A673 (cell line): ENCODE data around the gene CDKAL1. TPM values are rescaled to one million over a fixed set of nuclear protein-coding genes. Genes with fewer than 3 reads are reported as not detected.

ENCODE experiments used
- BruUV-seq: library from RNA; stranded (reverse); fragments of 400-500 nt; replicated peaks from 2 replicates; lab custom pipeline; 2021; lab: Mats Ljungman, UMichigan
- CTCF ChIA-PET: fragments of 300-600 bp; sonication (Branson Sonifier 250); formaldehyde crosslinking; loops from one replicate; lab custom pipeline; 2022; ENCODE audit warnings: antibody characterized with exemption; lab: Charles Lee
- POLR2A ChIA-PET: fragments of 300-600 bp; sonication (Branson Sonifier 250); formaldehyde crosslinking; loops from one replicate; lab custom pipeline; 2022; ENCODE audit warnings: antibody characterized with exemption; ENCODE audit not compliant: low non-redundant PET; lab: Charles Lee
- DNase-seq: peaks from one replicate; pipeline ENCODE4 v3.0.0-alpha.2; 2015; ENCODE audit warnings: low spot score
- H3K27ac ChIP-seq: fragments of 200-600 bp; sonication (generic); 2 replicates; pipeline ENCODE4 v1.5.1; 2016; ENCODE audit warnings: mixed run types, low read depth, mild to moderate bottlenecking, mixed read lengths, antibody characterized with exemption, low read length; ENCODE audit not compliant: poor library complexity, severe bottlenecking
- H3K27me3 ChIP-seq: fragments of 200-600 bp; sonication (generic); replicated peaks from 2 replicates; pipeline ENCODE4 v1.6.1; 2017; ENCODE audit warnings: mixed run types, low read depth, mild to moderate bottlenecking, mixed read lengths, antibody characterized with exemption, low read length; ENCODE audit not compliant: insufficient read depth, poor library complexity
- H3K36me3 ChIP-seq: fragments of 200-600 bp; sonication (generic); 2 replicates; pipeline ENCODE4 v1.6.1; 2016; ENCODE audit warnings: mixed run types, mild to moderate bottlenecking, mixed read lengths, antibody characterized with exemption, low read length; ENCODE audit not compliant: insufficient read depth, poor library complexity, severe bottlenecking
- H3K4me1 ChIP-seq: fragments of 200-600 bp; sonication (generic); 2 replicates; pipeline ENCODE4 v1.6.1; 2017; ENCODE audit warnings: mixed run types, mild to moderate bottlenecking, mixed read lengths, antibody characterized with exemption, low read length; ENCODE audit not compliant: insufficient read depth, poor library complexity, severe bottlenecking
- H3K4me3 ChIP-seq: fragments of 200-600 bp; sonication (generic); 2 replicates; pipeline ENCODE4 v1.5.1; 2016; ENCODE audit warnings: low read depth, mixed run types, mild to moderate bottlenecking, mixed read lengths, low read length; ENCODE audit not compliant: poor library complexity, severe bottlenecking
- H3K9me3 ChIP-seq: fragments of 200-600 bp; sonication (generic); 2 replicates; pipeline ENCODE4 v1.6.1; 2016; ENCODE audit warnings: mixed run types, low read depth, mild to moderate bottlenecking, mixed read lengths, antibody characterized with exemption, low read length; ENCODE audit not compliant: poor library complexity, severe bottlenecking
- CTCF ChIP-seq: fragments of 300-800, 200-600 bp; sonication (generic); conservative IDR thresholded peaks from 2 replicates; pipeline ENCODE4 v1.5.1; 2017; ENCODE audit warnings: low read depth, mild to moderate bottlenecking, antibody characterized with exemption, low read length, moderate library complexity, mixed read lengths
- EZH2 ChIP-seq: fragments of 200-600 bp; sonication (generic); IDR thresholded peaks from 2 replicates; pipeline ENCODE4 v1.6.1; 2017; ENCODE audit warnings: borderline replicate concordance, low read depth, mild to moderate bottlenecking, mixed read lengths, antibody characterized with exemption, low read length; ENCODE audit not compliant: poor library complexity, severe bottlenecking
- intact Hi-C: fragments of 100-400 bp; cut with micrococcal nuclease; formaldehyde crosslinking; loops from one replicate; pipeline ENCODE4 v1.10.0; 2022; ENCODE audit not compliant: unreplicated experiment
- total RNA-seq: library from RNA; stranded (reverse); gene quantifications from 2 replicates; pipeline ENCODE4 v1.2.3, GENCODE V29; 2021

The CDKAL1 gene
- total RNA-seq, 1 experiment from 2014 or later: 35.5 TPM

- Histone ChIP-seq H3K4me3 (no peak overlapping the region), H3K27me3 (no peaks in the 10 kb centered on the region), H3K27ac (peak overlapping the region; percentile 26), H3K9me3 (no peaks in the 10 kb centered on the region), H3K36me3 (no peaks in the 10 kb centered on the region), H3K4me1 (peaks cover 30% of the 10 kb centered on the region)
- TF ChIP-seq CTCF (no peak), EZH2 (no peak)
- DNase-seq: peak; percentile 55
- no TSS peak for BruUV-seq
- CTCF ChIA-PET: no interaction called here
- intact Hi-C loops: no loop called here
- POLR2A ChIA-PET: no interaction called here
Observed at GRCh38 chr6:21132856-21133838, 598.9 kb downstream of the CDKAL1 start.

- intact Hi-C loops: no loop called here
- Histone ChIP-seq H3K4me1 (peaks cover 30% of the 10 kb centered on the region), H3K4me3 (no peak overlapping the region), H3K36me3 (no peaks in the 10 kb centered on the region), H3K27me3 (no peaks in the 10 kb centered on the region), H3K9me3 (no peaks in the 10 kb centered on the region), H3K27ac (no peak overlapping the region)
- no TSS peak for BruUV-seq
- ChIA-PET POLR2A (no interaction called here), CTCF (no interaction called here)
- TF ChIP-seq EZH2: no peak
- no peak for TF ChIP-seq CTCF
- no peak for DNase-seq
Observed at GRCh38 chr6:21133901-21134300, 599.6 kb downstream of the CDKAL1 start.

- intact Hi-C loops: no loop called here
- Histone ChIP-seq H3K36me3 (no peaks in the 10 kb centered on the region), H3K4me3 (no peak overlapping the region), H3K4me1 (peaks cover 30% of the 10 kb centered on the region), H3K27ac (no peak overlapping the region), H3K9me3 (no peaks in the 10 kb centered on the region), H3K27me3 (no peaks in the 10 kb centered on the region)
- no peak for TF ChIP-seq CTCF
- no peak for TF ChIP-seq EZH2
- no TSS peak for BruUV-seq
- DNase-seq: no peak
- POLR2A ChIA-PET: no interaction called here
- CTCF ChIA-PET: no interaction called here
Observed at GRCh38 chr6:21134356-21134755, 600.1 kb downstream of the CDKAL1 start.
